ENCODE data around the gene KIF20B.

DNA sequence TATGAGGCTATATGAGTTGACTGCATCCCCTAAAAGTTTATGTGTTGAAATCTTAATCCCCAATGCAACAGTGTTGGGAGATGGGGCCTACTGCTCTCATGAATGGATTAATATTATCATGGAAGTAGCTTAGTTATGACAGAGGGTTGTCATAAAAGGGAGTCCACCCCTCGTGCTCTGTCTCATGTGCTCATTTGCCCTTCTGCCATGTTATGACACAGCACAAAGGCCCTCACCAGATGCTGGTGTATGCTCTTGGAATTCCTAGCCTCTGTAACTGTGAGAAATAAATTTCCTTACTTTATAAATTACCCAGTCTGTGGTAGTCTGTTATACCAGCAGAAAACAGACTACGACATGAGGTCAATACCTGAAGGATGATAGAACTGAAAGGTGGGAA is 38.8 kb upstream of the KIF20B start:
- TF ChIP-seq, protein P1, sequence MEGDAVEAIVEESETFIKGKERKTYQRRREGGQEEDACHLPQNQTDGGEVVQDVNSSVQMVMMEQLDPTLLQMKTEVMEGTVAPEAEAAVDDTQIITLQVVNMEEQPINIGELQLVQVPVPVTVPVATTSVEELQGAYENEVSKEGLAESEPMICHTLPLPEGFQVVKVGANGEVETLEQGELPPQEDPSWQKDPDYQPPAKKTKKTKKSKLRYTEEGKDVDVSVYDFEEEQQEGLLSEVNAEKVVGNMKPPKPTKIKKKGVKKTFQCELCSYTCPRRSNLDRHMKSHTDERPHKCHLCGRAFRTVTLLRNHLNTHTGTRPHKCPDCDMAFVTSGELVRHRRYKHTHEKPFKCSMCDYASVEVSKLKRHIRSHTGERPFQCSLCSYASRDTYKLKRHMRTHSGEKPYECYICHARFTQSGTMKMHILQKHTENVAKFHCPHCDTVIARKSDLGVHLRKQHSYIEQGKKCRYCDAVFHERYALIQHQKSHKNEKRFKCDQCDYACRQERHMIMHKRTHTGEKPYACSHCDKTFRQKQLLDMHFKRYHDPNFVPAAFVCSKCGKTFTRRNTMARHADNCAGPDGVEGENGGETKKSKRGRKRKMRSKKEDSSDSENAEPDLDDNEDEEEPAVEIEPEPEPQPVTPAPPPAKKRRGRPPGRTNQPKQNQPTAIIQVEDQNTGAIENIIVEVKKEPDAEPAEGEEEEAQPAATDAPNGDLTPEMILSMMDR (IDR thresholded peaks at IDR 0.05; ENCODE audit: control extremely low read depth in 1 of 3, insufficient read depth in 1 of 3, low read depth in 1 of 3, low read length in 3 of 3) = no peak
- TF ChIP-seq FOSL1 (IDR thresholded peaks at IDR 0.05; ENCODE audit: insufficient read depth, low read depth, low read length) = no peak
